Measurements from ENCODE around the gene FAM53B.
"Not testable (repeated sequence)": the region's sequence is repeated elsewhere in the genome, so short reads cannot be mapped to it uniquely, and the experiment has no call there.

Gene FAM53B

GRCh38 chr10:124744102-124745050 lies at the start of gene FAM53B:
TSS of gene FAM53B (minus strand) at chr10:124744378. CDS start at chr10:124706713, 37,665 bp downstream.
- peak; percentile 78 for DNase-seq

- no peak for DNase-seq
These were observed 48.8 kb upstream of the FAM53B start for GRCh38 chr10:124792998-124793352.

GRCh38 chr10:124791547-124792348 lies 47.6 kb upstream of the FAM53B start, which contains the start of gene EEF1AKMT2:
TSS of gene EEF1AKMT2 (minus strand) at chr10:124791887. CDS start at chr10:124791833, 54 bp downstream.
- peak; percentile 68 for DNase-seq

GRCh38 chr10:124782900-124783299 lies 38.7 kb upstream of the FAM53B start:
- not testable (repeated sequence) for DNase-seq

- no peak for DNase-seq
These were observed 24.6 kb upstream of the FAM53B start for GRCh38 chr10:124768791-124769190.

- no peak for DNase-seq
These were observed 21.1 kb upstream of the FAM53B start for GRCh38 chr10:124765256-124765655.

- no peak for DNase-seq
These were observed 19.1 kb upstream of the FAM53B start for GRCh38 chr10:124763267-124763666.

- DNase-seq, result no peak
These were observed 18.1 kb upstream of the FAM53B start for GRCh38 chr10:124762281-124762680.

- no peak for DNase-seq
These were observed 12.2 kb upstream of the FAM53B start for GRCh38 chr10:124756156-124756903.

GRCh38 chr10:124755581-124755980 lies 11.4 kb upstream of the FAM53B start:
- no peak for DNase-seq

- DNase-seq, result no peak
These were observed 10.0 kb upstream of the FAM53B start for GRCh38 chr10:124754227-124754626.

- DNase-seq, result no peak
These were observed 4.9 kb upstream of the FAM53B start for GRCh38 chr10:124748953-124749645.

- no peak for DNase-seq
These were observed 4.0 kb upstream of the FAM53B start for GRCh38 chr10:124748166-124748565.

- no peak for DNase-seq
These were observed 3.6 kb upstream of the FAM53B start for GRCh38 chr10:124747745-124748144.

- DNase-seq, result no peak
These were observed 2.8 kb upstream of the FAM53B start for GRCh38 chr10:124746992-124747391.

- DNase-seq, result not testable (repeated sequence)
These were observed 2.3 kb upstream of the FAM53B start for GRCh38 chr10:124746447-124746846.

- peak; percentile 19 for DNase-seq
These were observed 1.5 kb upstream of the FAM53B start for GRCh38 chr10:124745673-124746072.

GRCh38 chr10:124745252-124745651 lies 1.1 kb upstream of the FAM53B start:
- DNase-seq, result no peak

GRCh38 chr10:124743191-124744101 lies 732 bp downstream of the FAM53B start:
- peak; percentile 15 for DNase-seq

- peak; percentile 0 for DNase-seq
These were observed 1.6 kb downstream of the FAM53B start for GRCh38 chr10:124742413-124743190.
